PC-9 (cell line): Measurements from ENCODE around the gene FOXF2. TPM values are rescaled to one million over a fixed set of nuclear protein-coding genes. Genes with fewer than 3 reads are reported as not detected.
"Not testable (repeated sequence)": the region's sequence is repeated elsewhere in the genome, so short reads cannot be mapped to it uniquely, and the experiment has no call there.

Experiments
- BruUV-seq: library from RNA; stranded (reverse); fragments of 400-500 nt; replicated peaks from 2 replicates; lab custom pipeline; 2021; lab: Mats Ljungman, UMichigan
- CTCF ChIA-PET: fragments of 300-600 bp; sonication (Branson Sonifier 250); formaldehyde crosslinking; loops from one replicate; lab custom pipeline; 2022; ENCODE audit warnings: antibody characterized with exemption; lab: Charles Lee
- POLR2A ChIA-PET: fragments of 300-600 bp; sonication (Branson Sonifier 250); formaldehyde crosslinking; loops from one replicate; lab custom pipeline; 2022; ENCODE audit warnings: antibody characterized with exemption; ENCODE audit not compliant: unreplicated experiment; lab: Charles Lee
- DNase-seq, 2 experiments: peaks; one replicate each; pipeline versions ENCODE4 v3.0.0 to v3.0.0-alpha.2; 2015 to 2022; ENCODE audit warnings: mixed read lengths in 1 of 2
- H2AFZ ChIP-seq: fragments of 200-600 bp; sonication (generic); 2 replicates; pipeline ENCODE4 v1.8.1; 2017; ENCODE audit warnings: antibody characterized with exemption
- H3F3A ChIP-seq: fragments of 200-600 bp; sonication (generic); 2 replicates; pipeline ENCODE4 v1.8.1; 2017; ENCODE audit warnings: antibody characterized with exemption, mild to moderate bottlenecking, low read depth; ENCODE audit not compliant: insufficient read depth
- H3K27ac ChIP-seq: fragments of 200-600 bp; sonication (generic); 2 replicates; pipeline ENCODE4 v1.6.1; 2016; ENCODE audit warnings: mixed run types
- H3K27me3 ChIP-seq: fragments of 200-600 bp; sonication (generic); 2 replicates; pipeline ENCODE4 v1.6.1; 2016; ENCODE audit warnings: low read depth, mixed run types; ENCODE audit not compliant: insufficient read depth
- H3K36me3 ChIP-seq: fragments of 200-600 bp; sonication (generic); 2 replicates; pipeline ENCODE4 v1.6.1; 2016; ENCODE audit warnings: low read depth, mixed run types
- H3K4me1 ChIP-seq: fragments of 200-600 bp; sonication (generic); replicated peaks from 2 replicates; pipeline ENCODE4 v1.6.1; 2016; ENCODE audit warnings: mixed run types; ENCODE audit not compliant: insufficient read depth
- H3K4me2 ChIP-seq: fragments of 200-600 bp; sonication (generic); 2 replicates; pipeline ENCODE4 v1.6.1; 2017; ENCODE audit warnings: mixed run types
- H3K4me3 ChIP-seq: fragments of 200-600 bp; sonication (generic); 2 replicates; pipeline ENCODE4 v1.6.1; 2016; ENCODE audit warnings: mixed run types
- H3K79me2 ChIP-seq: fragments of 200-600 bp; sonication (generic); 2 replicates; pipeline ENCODE4 v1.6.1; 2017; ENCODE audit warnings: low read depth, mixed run types
- H3K9me2 ChIP-seq: fragments of 200-600 bp; sonication (generic); 2 replicates; pipeline ENCODE4 v1.8.1; 2017; ENCODE audit warnings: mild to moderate bottlenecking; ENCODE audit not compliant: insufficient read depth
- H3K9me3 ChIP-seq: fragments of 200-600 bp; sonication (generic); 2 replicates; pipeline ENCODE4 v1.8.1; 2016; ENCODE audit warnings: low read depth; ENCODE audit not compliant: insufficient read depth
- H4K20me1 ChIP-seq: fragments of 200-600 bp; sonication (generic); 2 replicates; pipeline ENCODE4 v1.8.1; 2017; ENCODE audit not compliant: insufficient read depth
- EZH2 ChIP-seq: fragments of 200-600 bp; sonication (generic); IDR thresholded peaks from 2 replicates; pipeline ENCODE4 v1.8.0; 2017; ENCODE audit warnings: antibody characterized with exemption, low read depth
- intact Hi-C: fragments of 100-400 bp; cut with micrococcal nuclease; formaldehyde crosslinking; loops from one replicate; pipeline ENCODE4 v1.10.0; 2022; ENCODE audit not compliant: unreplicated experiment
- total RNA-seq: library from RNA; stranded (reverse); gene quantifications from 2 replicates; pipeline ENCODE4 v1.2.3, GENCODE V29; 2021
- TF ChIP-seq, protein P1 (sequence below): fragments of 200-600 bp; sonication (generic); conservative IDR thresholded peaks from 2 replicates; pipeline ENCODE4 v1.6.1; 2017; ENCODE audit warnings: mixed run types, antibody characterized with exemption, mild to moderate bottlenecking, moderate library complexity

FOXF2 gene
- total RNA-seq, 1 experiment from 2014 or later = not detected

DNA sequence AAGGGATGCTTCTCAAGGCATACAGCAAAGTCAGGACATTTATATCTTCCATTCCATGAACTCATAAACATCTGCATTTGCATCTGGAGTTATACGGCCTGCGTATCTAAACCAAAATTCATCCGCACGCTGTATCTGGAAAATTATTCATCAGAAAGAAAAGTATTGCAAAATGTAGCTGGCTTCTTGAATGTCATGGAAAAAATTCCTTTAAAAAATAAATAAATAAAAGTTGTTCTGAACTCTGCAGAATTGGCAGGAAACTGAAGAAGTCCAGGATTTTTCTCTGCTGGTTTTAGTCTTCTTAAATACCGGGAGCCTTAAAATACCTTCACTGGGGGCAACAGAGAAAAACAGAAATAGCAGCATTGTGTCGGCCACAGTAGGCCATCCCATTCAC is 23.7 kb upstream of the FOXF2 start:
- no peaks in the 10 kb centered on the region for H3K9me3 ChIP-seq
- ChIA-PET CTCF (no interaction called here), POLR2A (no interaction called here)
- H3K27ac ChIP-seq = no peak overlapping the region
- H3K4me3 ChIP-seq = no peak overlapping the region
- no peak overlapping the region for H3K4me2 ChIP-seq
- H2AFZ ChIP-seq = no peak overlapping the region
- H3K79me2 ChIP-seq = no peaks in the 10 kb centered on the region
- no peaks in the 10 kb centered on the region for H4K20me1 ChIP-seq
- DNase-seq = no peak
- TF ChIP-seq EZH2 = no peak
- TF ChIP-seq, protein P1, sequence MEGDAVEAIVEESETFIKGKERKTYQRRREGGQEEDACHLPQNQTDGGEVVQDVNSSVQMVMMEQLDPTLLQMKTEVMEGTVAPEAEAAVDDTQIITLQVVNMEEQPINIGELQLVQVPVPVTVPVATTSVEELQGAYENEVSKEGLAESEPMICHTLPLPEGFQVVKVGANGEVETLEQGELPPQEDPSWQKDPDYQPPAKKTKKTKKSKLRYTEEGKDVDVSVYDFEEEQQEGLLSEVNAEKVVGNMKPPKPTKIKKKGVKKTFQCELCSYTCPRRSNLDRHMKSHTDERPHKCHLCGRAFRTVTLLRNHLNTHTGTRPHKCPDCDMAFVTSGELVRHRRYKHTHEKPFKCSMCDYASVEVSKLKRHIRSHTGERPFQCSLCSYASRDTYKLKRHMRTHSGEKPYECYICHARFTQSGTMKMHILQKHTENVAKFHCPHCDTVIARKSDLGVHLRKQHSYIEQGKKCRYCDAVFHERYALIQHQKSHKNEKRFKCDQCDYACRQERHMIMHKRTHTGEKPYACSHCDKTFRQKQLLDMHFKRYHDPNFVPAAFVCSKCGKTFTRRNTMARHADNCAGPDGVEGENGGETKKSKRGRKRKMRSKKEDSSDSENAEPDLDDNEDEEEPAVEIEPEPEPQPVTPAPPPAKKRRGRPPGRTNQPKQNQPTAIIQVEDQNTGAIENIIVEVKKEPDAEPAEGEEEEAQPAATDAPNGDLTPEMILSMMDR = no peak
- H3K9me2 ChIP-seq = no peaks in the 10 kb centered on the region
- H3F3A ChIP-seq = no peaks in the 10 kb centered on the region
- H3K27me3 ChIP-seq = no peaks in the 10 kb centered on the region
- intact Hi-C loops = no loop called here
- H3K4me1 ChIP-seq = no peaks in the 10 kb centered on the region
- no peaks in the 10 kb centered on the region for H3K36me3 ChIP-seq
- BruUV-seq = no TSS peak

DNA sequence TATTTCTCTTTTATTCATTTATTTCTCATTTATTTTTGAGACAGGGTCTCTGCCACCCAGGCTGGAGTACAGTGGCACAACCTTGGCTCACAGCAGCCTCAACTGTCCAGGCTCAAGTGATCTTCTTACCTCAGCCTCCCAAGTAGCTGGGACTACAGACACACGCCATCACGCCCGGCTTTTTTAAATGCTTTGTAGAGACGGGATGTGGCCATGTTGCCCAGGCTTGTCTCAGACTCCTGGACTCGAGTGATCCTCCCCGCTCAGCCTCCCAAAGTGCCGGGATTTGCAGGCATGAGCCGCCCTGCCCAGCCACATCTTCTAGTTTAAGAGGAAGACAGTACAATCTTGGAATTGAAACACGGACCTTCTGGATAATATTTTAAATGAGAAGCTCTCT is 21.6 kb upstream of the FOXF2 start:
- Histone ChIP-seq H3K4me3 (no peak overlapping the region), H3K4me1 (no peaks in the 10 kb centered on the region), H3K9me2 (no peaks in the 10 kb centered on the region), H3K4me2 (no peak overlapping the region), H3K27me3 (no peaks in the 10 kb centered on the region), H3K9me3 (no peaks in the 10 kb centered on the region), H2AFZ (no peak overlapping the region), H3F3A (no peaks in the 10 kb centered on the region), H3K27ac (no peak overlapping the region), H3K79me2 (no peaks in the 10 kb centered on the region), H4K20me1 (no peaks in the 10 kb centered on the region), H3K36me3 (no peaks in the 10 kb centered on the region)
- no TSS peak for BruUV-seq
- no peak for DNase-seq
- intact Hi-C loops = no loop called here
- ChIA-PET CTCF (no interaction called here), POLR2A (no interaction called here)
- TF ChIP-seq EZH2 = no peak
- TF ChIP-seq, protein P1 = no peak

DNA sequence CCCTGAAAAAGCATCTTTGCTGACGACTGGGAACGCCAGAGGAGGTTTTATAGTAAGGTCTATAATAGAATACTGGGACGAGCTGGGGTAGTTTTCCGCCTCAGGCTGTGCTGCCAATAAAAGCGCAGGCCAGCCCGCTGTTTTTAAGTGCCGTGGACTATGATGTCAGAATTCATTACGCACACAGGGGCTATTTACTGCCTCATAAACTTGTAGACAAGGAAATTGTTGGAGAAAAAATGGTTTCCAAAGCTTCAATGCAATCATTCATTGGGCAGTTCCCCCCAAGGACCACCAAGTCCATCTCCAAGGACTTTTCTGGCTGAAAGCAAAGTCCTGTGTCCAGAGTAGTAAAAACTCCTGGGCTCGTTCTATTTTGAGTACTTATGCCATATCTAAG is 20.4 kb upstream of the FOXF2 start:
- CTCF ChIA-PET = no interaction called here

DNA sequence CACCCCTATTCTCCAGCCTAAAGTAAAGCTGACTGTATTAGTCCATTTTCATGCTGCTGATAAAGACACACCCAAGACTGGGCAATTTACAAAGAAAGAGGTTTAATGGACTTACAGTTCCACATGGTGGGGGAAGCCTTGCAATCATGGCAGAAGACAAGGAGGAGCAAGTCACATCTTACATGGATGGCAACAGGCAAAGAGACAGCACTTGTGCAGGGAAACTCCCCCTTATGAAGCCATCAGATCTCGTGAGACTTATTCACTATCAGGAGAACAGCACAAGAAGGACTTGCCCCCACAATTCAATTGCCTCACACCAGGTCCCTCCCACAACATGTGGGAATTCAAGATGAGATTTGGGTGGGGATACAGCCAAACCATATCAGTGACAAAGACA is 19.7 kb upstream of the FOXF2 start:
- BruUV-seq, H3K4me3 ChIP-seq, H3K36me3 ChIP-seq, H3F3A ChIP-seq, H3K9me3 ChIP-seq, H3K79me2 ChIP-seq, H3K9me2 ChIP-seq, H3K27me3 ChIP-seq, H3K4me2 ChIP-seq, DNase-seq, H2AFZ ChIP-seq, H4K20me1 ChIP-seq, POLR2A ChIA-PET, H3K27ac ChIP-seq, H3K4me1 ChIP-seq, CTCF ChIA-PET, intact Hi-C loops: not testable (repeated sequence)

More for the DNA sequence above, 20.4 kb upstream of the FOXF2 start:
- H3K4me1 ChIP-seq = no peaks in the 10 kb centered on the region
- no peaks in the 10 kb centered on the region for H4K20me1 ChIP-seq
- POLR2A ChIA-PET = no interaction called here
- no peaks in the 10 kb centered on the region for H3K27me3 ChIP-seq
- H3K36me3 ChIP-seq = no peaks in the 10 kb centered on the region
- no peaks in the 10 kb centered on the region for H3K9me3 ChIP-seq
- no peaks in the 10 kb centered on the region for H3F3A ChIP-seq
- BruUV-seq = no TSS peak
- no peak overlapping the region for H3K4me2 ChIP-seq
- no peak for TF ChIP-seq EZH2
- TF ChIP-seq, protein P1 = no peak
- H3K27ac ChIP-seq = no peak overlapping the region
- H3K9me2 ChIP-seq = no peaks in the 10 kb centered on the region
- H3K4me3 ChIP-seq = no peak overlapping the region
- DNase-seq = no peak
- H2AFZ ChIP-seq = no peak overlapping the region
- intact Hi-C loops = no loop called here
- no peaks in the 10 kb centered on the region for H3K79me2 ChIP-seq
